ENCODE results near the gene KCNK7.
A peak's percentile ranks its signal among the peaks of the same experiment; 100 is the strongest.
"Not testable (repeated sequence)": the region's sequence is repeated elsewhere in the genome, so short reads cannot be mapped to it uniquely, and the experiment has no call there.

Gene KCNK7

DNA sequence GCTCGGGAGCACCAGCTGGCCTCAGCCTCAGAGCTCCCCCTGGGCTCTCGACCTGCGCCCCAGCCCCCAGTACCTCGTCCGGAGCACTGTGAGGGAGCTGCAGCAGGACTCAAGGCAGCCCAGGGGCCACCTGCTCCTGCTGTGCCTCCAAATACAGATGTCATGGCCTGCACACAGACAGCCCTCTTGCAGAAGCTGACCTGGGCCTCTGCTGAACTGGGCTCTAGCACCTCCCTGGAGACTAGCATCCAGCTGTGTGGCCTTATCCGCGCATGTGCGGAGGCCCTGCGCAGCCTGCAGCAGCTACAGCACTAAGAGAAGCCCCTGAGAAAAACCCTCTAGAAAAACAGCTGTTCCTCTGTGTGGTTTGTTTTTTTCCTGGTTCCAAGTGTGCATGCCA, 24.2 kb downstream of the KCNK7 start:
- no peak for DNase-seq

- DNase-seq, result peak; percentile 97
Measured at GRCh38 chr11:65569973-65570918, 25.4 kb downstream of the KCNK7 start, which contains the start of gene ZNRD2. TSS of gene ZNRD2 (plus strand) at chr11:65570477. CDS start at chr11:65570492, 15 bp downstream.

DNA sequence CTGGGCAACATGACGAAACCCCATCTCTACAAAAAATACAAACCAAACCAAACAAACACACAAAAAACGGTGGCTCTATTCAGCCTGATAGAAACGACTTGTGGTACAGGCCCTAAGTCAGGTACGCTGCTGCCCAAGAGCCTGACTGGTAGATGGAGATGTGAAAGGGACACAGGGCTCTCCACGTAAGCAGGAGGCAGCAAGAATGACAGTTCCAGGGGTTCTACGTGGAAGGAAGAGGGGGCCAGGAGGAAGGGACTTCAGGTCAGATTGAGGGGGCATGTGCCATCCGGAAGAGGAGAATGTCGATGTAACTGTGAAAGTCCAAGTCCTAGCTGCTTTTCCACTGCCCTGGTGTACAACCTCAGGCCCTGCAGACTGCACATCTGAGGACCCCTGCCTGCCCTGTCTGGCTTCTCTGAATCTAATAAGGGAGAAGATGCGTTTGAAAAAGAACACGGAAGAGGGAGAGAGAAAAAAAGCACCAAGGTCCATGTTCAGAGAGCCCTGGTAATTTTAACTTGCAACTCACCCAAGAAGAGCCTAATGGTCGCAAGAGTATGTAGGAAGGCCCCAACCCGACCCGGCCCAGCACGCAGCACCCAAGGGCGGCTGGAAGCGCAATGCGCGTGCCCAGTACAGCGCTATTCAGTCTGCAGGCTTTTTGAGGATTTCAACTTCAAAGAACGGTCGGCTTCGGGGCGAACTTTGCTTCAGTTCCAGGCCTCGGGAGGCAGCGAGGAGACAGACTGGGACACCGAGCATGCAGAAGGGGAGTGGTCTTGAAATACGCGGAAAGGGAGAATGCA, 26.2 kb downstream of the KCNK7 start:
- DNase-seq, result no peak

DNA sequence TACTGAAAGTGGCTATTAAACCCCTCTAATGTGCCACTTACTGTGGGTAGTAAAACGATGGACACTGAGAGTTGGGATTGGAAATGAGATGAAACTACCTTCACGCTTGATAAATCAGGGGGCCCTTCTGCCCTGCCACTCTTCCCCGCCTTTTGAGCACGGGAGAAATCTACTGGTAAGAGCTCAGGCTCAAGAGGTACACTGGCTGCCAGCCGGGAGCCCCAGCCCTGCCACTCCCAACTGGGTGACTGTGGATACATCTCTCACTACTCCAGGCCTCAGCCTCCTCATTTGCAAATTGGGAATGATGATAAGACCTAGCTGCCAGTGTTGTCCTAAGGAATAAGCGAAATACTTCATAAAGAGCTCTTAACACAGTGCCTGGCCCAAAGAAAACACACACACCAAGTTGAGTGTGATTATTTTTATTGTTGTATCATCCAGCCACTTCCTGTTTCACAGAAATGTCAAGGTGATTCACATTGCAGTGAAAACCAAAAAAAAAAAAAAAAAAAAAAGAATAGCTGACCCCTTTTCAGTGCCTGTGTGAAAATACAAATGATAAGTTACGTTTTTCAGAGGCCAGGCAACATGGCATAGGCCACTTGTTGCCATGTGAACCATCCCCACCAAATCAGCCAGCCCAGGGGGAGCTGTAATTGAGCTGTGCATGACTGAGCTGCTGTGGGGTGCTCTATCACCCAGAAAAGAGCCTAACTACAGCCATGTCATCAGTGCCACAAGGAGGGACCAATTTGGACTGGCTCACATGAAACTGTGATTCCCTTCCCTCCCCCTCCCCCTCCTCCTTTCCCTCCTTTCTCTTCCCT, 29.8 kb downstream of the KCNK7 start:
- DNase-seq, result no peak

- DNase-seq, result not testable (repeated sequence)
Measured at GRCh38 chr11:65564879-65565559, 30.6 kb downstream of the KCNK7 start.

- no peak for DNase-seq
Measured at GRCh38 chr11:65563601-65564000, 32.0 kb downstream of the KCNK7 start.

GRCh38 chr11:65562788-65563187, 32.8 kb downstream of the KCNK7 start:
- DNase-seq, result no peak

- DNase-seq, result no peak
Measured at GRCh38 chr11:65562020-65562419, 33.6 kb downstream of the KCNK7 start.

DNA sequence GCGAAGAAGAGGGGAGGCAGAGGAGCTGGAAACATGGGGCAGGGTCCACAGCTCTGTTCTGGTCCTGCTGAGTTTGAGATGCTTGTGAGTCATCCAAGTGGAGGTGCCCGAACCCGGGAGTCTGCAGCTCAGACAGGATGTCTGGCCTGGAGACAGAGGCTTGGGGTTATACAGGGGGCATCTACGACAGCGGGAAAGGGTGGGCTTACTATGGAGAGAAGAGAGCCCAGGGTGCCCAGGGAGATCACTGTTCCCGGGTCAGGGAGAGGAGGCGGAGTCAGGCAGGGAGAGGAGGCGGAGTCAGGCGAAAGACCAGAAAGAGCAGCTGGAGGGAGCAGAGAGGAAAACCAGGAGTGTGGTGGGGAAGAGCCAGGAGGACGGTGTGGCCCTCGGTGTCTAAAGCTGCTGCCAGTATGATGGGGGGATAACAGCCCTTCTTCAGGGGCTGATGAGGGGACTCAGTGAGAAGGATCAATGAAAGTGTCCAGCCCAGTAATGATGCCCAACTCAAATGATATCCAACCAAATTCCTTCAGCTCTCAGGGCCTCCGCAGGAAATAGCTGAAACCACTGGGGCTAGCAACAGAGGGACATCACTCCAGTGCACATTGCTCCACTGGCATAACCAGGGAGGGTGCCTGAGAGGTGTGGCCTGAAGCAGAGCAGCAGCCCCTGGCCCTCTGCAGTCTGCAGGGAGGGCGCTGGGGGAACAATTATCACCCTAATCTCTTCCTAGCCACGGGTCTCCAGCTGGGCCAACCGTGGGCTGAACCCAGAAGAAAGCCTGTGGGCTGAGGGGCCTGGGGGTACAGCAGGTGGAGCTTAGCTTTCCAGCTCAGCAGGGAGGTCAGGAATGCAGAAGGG, 34.8 kb downstream of the KCNK7 start:
- DNase-seq, result no peak

- no peak for DNase-seq
Measured at GRCh38 chr11:65559951-65560537, 35.6 kb downstream of the KCNK7 start.

DNA sequence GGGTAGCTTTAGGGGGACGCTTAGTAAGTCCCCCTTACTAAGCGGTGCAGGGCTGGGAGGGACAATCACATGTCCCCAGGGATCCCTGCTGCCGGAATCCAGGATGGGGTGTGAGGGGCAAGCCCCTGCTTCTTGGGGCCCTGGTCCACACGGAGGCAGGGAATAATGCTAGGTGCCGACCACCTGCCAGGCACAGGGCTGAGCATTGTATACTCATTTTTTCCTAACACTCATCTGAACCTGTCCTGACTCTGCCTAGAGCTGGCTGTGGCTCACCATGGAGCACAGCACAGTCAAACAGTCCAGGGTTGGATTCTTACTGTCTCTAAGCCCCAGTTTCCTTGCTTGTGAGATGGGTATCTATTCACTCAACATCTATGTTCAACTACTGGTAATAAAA, 36.1 kb downstream of the KCNK7 start:
- no peak for DNase-seq

DNA sequence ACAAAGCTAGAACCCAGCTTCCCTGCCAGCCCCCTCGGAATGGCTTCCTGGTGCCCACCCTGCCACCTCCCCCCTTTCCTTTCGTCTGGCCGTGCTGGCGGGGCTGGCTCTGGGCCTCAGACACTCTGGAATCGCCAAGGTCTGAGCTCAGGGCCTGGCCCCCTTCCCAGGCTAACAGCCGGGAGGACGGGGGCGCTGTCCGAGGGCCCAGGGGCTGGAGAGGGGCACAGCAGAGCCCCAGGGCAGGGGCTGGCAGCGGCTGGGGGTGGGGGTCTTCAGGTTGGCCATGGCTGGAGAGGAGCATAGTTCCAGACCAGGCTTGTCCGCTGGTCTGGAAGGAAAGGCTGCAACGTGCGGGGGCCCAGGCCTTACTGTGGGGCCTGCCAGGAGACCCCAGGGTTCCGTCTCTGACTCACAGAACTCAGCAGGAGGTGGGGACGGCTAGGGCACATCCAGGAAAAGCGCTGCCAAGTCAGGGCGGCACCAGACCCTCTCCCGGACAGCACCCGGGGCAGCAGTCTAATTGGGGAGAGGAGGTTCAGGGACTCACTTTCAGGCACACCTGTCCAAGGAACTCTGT, 36.6 kb downstream of the KCNK7 start:
- DNase-seq, result no peak

DNA sequence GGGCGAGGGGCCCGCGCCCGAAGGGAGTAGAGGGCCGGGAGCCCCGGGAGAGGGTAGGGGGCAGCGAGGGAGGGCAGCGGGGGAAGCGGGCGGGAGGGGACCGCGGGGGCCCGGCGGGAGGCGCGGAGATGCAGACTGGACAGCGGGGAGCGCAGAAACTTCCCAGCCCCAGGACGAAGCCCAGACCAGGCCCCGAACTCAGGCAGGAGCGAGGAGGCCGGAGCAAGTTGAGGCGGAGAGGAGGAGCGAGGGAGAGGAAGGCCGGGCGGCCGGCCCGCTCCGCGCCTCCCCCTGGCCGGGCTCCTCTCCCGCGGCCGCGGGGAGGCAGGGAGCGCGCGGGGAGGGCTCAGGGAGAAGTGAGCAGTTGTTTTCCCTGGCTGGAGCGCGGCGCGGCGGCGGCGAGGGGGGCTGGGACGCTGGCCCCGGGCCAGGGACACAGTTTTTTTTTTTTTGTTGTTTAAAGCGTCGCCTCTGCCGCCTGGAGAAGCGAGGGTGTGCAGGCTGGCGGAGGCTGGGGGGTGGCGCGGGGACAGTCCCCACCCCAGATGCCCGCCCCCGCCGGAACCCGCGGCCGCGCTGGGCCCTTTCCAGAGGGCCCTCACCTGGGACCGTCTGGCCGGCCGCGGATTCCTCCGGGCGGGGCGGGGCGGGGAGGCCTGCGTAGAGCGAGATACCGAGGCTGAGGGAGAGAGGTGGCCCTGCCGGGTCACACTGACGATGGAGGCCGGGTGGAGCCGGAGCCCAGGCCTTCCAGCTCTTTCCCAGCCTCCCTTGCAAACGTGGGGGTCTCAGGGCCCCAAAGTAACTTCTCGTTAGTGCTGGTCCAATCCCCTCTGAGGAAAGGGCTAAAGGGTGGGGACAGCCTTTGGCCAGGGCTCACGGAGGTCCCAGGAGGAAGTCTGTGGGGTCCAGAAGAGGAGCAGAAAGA, 37.3 kb downstream of the KCNK7 start, which contains the start of gene LTBP3:
TSS of gene LTBP3 (minus strand) at position 358 of the 928 bp plus-strand sequence. CDS start 400 bp downstream, outside the sequence.
- peak; percentile 23 for DNase-seq

GRCh38 chr11:65557280-65558001, 38.2 kb downstream of the KCNK7 start:
- no peak for DNase-seq

- DNase-seq, result no peak
Measured at GRCh38 chr11:65556470-65557279, 38.9 kb downstream of the KCNK7 start.

DNA sequence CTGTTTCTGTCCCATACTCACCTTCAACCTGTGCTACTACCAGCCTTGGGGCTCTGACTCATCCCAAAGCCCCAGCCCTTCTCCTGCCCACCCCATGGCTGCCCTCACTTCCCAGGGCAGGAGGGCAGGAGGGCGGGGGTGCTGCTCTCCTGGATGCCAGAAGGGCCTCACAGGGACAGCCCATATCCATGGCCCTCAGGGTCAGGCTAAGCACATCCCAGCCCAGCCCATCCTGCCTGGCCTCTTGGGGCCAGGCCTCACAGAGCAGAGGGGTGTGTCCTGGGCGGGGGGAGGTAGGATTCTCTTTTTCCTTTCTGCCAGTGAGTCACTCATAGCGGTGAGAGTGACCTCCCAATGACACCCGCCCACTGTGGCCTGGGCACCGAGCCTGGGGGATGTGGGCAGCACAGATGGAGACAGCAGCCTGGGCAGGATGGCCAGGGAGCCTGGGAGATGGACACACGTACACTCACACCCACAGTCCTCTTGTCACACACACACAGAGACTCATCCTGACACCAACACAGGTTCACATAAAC, 39.8 kb downstream of the KCNK7 start:
- no peak for DNase-seq

DNA sequence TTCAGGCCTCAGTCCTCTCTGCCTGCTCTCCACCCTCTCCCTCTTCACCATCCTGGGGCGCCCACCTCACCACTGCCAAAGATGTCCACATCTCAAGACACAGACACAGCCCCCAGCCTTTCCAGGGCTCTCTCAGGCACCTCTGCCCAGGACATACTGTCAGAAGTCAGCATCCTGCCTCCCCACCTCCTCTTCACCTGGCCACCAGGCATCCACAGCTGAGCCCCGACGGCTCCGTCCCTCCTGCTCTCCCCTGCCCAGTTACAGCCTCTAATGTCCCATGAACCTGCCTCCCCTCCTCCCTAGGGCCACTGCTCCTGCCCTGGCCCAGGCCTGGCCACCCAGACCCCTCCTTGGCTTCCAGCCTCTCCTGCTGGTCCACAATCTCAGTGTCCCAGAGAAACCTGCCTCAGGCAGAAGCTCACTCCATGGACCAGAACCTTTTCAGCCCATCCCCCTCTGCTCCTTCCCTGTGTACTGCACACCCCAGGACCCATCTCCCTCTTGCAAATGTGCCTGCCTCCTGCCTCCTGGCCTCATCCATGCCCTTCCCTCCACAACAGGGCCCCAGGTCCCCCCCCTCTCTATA, 40.7 kb downstream of the KCNK7 start:
- no peak for DNase-seq

Data from effector CD8-positive, alpha-beta T cell (primary cell).